Epidermal melanocyte (primary cell): ENCODE data around the gene URAD.
A peak's percentile ranks its signal among the peaks of the same experiment; 100 is the strongest.
"Not testable (repeated sequence)": the region's sequence is repeated elsewhere in the genome, so short reads cannot be mapped to it uniquely, and the experiment has no call there.

Experiments used
- DNase-seq: peaks from one replicate; pipeline ENCODE4 v3.0.0; 2011; ENCODE audit warnings: low spot score; ENCODE audit not compliant: insufficient read length

URAD gene

DNA sequence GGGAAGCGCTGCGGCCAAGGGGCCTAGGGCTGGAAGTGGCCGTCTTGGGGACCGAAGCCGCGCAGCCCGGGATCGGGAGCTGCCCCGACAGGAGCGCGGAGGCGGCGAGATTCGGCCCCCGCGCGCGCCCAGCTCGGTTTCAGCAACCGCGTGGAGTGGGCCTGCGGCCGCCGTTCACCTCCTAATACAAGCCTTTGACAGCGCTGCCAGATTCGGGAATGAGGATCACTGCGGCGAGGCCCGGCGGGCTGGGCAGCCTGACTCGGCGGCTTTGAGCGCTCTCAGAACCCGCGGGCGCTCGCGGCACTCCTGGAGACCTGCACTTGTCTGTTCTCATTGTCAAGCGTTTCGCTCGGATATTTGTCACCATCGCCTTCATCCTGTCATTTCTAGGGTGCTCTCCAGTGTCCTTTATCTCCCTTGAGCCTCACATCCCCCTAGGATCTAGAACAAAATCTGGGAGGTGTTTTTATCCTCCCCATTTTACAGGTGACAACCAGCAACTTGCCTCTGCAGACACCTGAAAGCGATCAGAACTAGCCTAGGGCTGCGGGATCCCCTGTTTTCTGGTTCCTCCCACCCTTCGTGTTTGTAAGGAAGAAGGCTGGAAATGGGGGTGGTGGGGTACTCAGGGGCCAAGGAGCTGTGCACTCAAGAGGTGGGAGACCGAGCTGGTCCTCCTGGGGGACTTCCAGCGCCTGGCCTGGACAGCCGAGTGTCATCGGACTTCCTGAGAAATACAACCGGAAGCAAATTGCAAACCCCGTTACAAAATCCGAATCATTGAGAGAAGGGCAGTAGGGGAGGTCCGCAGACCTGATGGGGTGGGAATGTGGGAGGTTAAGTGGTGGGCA is 17.9 kb downstream of the URAD start:
- no peak for DNase-seq

DNA sequence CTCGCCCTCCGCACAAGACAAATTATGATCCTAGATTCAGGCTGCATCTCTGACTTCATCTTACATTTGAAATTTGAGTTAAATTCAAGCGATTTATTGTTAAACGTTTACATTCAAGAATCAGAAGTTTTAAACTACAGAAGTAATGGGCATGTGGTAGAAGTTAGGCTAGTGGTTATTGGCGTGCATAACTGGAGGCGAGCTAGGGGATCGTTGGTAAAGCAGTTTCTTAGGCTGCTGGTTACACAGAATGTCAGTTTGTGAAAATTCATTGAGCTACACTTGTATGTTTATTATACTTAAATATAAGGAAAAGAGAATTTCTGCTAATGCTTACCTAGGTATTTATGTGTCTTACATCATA is 18.6 kb downstream of the URAD start:
- no peak for DNase-seq

DNA sequence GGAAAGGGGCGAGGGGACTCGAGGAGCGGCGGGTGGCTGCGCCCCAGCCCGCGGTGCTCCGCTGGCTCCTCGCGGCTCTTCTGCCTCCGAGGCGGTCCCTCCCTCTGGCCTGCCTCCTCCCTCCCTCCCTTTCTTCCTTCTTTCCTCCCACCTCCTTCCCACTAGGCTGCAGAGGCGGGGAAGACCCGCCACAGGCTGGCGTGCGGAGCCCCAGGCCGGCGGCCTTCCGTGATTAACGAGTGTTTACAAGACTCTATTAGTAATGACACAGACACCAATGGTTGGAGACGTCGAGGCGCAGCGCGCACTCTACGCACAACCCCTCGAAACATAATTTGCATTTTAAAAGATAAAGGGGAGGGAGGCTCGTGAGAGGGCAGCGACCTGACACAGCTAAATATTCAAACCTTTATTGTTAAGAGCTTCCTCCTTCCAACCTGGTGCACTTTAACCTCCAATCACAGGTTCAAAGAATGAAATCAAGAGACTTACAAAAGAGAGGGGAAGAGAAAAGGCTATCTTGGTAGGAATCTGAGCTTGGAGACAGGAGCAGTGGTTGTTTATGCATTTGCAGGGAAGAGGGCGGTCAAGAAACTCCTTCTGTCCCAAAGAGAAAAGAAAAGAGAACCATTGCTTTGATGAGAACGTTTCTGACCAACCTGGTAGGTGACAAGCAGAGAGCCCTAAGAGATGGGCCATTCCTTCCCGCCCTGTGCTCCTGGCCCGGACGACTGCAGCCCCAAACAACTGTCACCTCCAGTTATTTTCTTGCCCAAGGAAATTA is 19.2 kb downstream of the URAD start, which contains the start of gene CDX2:
Gene CDX2 (minus strand): TSS at position 234 of the 784 bp plus-strand sequence. CDS start 309 bp downstream, outside the sequence.
- DNase-seq = no peak

DNA sequence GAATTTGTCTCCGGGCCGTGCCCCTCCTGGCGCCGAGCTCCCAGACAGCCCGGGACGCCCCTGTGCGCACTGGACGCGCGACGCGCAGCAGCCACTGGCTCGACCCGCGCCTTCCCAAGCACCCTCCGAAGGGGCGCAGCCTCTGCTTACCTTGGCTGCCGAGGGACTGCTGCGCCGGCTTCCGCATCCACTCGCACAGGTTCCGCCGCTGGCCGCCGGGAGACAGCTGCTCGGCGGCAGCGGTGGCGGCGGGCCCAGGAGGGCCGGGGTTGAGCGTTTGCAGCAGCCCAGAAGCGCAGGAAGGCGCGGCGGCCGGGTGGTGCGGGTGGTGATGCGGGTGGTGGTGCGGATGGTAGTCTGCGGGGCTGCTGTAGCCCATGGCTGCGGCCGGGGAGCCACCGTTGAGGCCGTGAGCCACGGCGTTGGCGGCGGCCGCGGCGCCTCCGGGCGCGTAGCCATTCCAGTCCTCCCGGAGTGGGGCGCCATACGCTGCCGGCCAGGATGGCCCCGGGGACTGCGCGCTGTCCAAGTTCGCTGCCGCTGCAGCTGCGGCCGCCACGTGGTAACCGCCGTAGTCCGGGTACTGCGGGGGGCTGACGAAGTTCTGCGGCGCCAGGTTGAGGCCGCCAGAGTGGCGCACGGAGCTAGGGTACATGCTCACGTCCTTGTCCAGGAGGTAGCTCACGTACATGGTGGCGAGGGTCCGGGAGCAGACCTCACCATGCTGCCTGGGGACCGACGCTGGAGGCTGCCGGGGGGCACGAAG is 20.0 kb downstream of the URAD start:
- no peak for DNase-seq

DNA sequence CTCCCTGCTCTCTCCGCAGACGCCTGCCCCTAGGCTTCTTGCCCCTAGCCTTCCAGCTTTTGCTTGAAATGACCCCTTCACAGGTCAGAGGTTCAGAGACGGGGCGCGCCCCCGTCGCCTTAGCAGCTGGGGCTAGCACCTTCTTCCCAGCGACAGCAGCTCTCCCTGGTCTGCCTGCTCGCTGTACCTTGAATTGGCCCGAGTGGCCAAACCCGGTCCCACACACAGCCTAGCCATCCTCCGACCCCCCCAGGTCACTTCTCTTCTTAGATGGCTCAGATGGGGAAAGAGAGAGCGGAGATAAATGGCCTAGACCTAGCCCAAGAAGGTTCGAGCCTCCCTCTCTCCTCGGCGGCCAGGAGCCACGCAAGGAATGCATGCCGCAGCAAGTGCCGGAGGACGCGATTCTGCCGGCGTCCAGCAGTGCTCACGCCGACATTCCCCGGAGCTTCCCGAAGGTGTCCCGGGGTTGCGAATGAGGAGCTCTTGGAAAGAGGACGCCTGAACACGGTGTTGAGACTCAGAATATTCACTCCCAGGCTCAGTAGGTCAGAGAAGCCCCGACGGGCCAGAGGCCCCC is 20.7 kb downstream of the URAD start:
- DNase-seq = no peak

DNA sequence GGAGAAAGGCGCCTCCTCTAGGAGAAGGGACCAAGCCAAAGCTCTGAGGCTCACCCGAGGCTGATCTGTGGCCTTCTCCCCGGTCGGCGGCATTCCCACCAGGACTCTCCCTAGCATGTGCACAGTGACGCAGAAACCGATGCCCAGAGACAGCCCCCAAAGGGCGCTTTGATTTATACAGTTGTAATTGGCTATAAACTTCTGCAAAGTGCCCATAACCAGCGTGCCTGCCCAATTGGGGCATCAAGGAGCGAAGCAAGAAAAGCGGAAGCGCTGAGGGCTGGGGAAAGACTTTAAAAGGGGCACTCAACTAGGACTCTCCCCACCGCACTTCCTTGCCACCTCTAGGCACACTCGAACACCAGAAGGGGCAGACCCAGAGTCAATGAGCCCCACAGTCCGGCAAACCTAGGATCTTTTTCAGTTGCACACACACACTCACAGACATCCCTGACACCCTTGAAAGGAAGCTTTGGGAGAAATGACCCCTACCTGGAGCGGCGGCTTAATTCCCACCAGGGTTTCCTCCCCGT is 21.2 kb downstream of the URAD start:
- DNase-seq = no peak

DNA sequence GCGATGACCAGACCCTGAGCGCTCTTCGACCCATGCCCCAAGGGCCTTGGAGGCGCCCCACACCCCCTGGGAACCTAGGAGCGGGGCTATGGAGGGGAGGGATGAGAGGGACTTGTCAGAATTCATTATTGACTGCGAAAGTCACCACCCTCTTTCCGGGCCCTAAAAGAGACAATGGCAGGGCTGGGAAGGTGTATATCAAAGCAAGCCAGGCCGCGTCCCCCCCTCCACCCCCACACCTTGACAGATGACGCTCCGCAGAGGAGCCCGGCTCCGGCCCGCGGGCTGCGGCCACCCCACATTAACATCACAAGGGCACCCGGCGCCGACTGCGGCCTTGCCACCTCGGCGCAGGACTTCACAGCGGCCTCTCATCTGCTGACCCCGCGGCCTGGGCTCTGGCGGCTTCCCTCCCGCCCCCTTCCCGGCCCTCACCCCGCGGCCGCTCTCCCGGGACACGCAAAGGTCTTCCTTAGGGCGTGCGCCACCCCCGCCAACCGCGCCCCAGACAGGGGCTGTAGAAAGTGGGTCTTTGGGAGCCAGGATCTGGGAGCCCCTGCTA is 21.8 kb downstream of the URAD start:
- no peak for DNase-seq

DNA sequence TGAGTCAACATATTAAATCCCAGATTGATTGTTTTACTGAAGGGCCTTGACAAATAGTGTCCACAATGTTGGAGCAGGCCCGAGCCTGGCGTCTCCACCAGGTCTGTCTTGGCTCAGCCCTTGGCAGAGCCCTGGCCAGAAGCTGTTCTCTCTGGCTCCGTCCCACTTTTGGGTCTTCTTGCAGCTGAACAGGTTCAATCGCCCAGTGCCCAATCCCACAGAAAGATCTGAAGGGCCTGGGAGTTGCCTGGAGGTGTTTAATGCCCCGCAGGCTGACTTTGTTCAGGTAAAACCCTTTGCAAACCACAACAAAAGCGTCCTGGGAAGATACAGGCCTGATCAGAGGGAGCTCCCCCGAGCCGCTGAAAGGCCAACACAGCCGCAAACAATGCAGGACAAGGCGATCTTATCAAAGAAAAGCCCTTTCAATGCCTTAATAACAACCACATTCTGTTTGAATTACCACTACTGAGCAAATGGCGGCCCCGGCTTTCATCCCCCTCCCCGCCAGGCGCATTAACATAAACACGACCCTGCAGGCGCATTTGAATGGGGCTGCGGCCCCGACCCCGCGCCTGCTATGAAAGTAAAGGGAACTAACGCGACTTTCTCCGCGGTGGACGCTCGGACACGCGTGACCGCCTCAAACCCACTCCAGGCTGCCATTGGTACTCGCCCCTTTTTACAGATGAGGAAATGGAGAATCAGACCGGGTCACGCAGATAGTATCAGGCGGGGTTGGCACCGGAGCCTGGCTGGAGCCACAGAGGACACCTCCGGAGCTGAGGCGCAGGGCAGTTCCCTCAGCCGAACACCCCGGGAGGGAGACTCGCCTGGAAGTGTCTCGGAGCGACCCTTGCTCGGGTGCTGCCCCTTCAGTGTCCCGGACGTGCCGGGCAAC is 22.5 kb downstream of the URAD start:
- no peak for DNase-seq

DNA sequence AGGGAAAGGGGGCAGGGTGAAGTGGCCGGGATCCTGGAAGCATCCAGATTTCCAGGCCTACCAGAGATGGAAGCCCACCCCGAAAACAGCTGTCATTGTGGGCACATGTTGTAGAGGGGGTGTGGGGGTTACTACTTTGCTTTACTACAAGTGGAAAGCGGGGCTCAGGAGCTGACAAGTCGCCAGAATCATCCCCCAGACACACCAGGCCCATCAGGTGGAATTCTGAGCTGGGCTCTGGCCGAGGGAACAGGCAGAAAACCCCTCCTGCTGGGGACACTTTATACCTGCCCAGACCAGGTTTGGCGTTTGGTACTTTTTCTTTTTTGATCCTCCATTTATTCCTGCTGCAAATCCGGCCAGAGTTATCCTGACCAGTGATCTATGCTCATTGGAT is 23.2 kb downstream of the URAD start:
- no peak for DNase-seq

DNA sequence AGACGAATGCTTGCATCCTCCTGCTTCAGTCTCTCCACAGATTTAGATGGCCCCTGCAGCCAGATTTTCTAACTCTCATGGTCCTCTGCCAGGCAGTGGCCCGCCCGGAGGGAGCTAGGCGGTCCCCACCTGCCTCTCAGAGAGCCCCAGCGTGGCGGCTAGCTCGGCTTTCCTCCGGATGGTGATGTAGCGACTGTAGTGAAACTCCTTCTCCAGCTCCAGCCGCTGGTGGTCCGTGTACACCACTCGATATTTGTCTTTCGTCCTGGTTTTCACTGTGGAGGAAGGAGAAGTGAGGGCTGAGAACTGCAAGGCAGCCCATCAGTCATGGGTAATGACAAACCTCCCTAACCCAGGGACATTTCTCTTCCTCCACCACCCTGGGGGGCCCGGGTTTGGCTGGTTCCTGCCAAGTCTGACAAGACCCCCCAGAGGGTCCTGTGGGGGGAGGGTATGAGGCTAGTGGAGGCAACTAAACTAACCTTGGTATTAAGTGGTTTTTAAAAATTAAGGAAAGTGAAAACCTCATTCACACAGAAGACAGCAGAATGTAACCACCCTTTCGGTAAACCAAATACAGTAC is 23.7 kb downstream of the URAD start:
- no peak for DNase-seq

DNA sequence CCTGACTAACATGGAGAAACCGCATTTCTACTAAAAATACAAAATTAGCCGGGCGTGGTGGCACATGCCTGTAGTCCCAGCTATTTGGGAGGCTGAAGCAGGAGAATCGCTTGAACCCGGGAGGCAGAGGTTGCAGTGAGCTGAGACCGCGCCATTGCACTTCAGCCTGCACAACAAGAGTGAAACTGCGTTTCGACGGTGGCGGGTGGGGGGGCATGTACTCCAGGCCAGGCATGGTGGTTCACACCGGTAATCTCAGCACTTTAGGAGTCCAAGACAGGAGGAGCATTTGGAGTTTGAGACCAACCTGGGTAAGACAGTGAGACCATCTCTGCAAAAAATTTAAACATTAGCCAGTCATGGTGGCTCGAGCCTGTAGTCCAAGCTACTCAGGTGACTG is 24.3 kb downstream of the URAD start:
- not testable (repeated sequence) for DNase-seq

DNA sequence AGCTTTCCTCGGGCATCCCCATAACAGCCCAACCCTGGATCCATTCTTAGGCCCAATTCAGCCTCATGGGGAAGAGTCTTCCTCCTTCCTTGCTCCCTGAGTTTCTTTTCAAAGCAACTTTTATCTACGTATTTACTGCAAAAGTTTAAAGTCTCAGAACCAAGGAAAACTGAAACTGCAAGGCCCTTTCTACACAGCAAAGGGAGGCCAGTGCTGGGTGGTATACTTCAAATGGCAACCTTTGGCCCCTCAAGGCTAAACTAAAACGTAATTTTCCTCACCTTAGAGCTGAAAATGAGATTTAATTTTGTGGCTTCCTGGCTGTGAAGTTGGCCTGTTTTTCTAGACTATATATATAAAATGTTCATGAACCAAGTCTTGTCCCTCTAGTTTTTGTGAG is 25.0 kb downstream of the URAD start:
- DNase-seq = no peak

DNA sequence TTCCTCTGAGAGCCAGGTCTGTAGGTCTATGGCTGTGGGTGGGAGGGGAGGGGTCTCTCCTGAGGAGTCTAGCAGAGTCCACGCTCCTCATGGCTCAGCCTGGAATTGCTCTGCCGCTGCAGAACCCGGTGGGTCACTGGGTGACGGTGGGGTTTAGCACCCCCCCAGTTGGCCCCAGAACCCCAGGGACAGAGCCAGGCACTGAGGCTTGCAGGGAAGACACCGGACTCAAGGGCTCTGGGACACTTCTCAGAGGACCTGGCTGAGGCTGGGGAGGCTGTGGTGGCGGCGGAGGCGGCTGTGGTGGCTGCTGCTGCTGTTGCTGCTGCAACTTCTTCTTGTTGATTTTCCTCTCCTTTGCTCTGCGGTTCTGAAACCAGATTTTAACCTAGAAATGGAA is 25.5 kb downstream of the URAD start:
- no peak for DNase-seq

DNA sequence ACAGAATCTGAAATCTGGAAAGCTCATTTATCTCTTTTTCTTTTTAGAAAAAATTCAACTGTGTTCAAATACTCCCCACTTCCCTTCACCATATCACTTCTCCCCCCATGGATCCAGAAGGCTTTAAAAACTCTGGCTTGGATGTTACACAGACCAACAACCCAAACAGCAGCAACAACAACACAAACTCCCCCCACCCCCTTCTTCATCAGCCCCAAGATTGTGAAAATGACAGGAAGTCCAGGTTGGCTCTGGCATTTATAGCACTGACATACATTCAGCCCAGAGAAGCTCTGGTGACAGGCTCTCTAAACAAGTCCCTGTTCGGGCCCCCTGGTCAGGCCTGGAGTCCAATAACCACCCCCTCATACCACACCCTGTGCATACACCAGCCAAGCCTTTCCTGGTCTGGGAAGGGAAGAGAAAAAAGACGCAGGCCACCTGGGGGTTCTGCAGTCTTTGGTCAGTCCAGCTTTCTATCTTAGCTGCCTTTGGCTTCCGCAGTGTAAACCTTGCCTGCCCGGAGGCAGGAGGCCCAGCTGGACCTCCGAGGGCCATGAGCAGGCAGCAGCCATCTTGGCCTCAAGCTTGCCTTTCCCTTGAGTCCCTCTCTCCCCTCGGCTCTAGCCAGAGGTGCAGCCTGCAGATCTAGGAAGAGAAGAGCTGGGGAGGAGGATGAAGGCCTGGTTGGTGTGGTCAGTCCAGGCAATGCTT is 26.2 kb downstream of the URAD start:
- DNase-seq = no peak

DNA sequence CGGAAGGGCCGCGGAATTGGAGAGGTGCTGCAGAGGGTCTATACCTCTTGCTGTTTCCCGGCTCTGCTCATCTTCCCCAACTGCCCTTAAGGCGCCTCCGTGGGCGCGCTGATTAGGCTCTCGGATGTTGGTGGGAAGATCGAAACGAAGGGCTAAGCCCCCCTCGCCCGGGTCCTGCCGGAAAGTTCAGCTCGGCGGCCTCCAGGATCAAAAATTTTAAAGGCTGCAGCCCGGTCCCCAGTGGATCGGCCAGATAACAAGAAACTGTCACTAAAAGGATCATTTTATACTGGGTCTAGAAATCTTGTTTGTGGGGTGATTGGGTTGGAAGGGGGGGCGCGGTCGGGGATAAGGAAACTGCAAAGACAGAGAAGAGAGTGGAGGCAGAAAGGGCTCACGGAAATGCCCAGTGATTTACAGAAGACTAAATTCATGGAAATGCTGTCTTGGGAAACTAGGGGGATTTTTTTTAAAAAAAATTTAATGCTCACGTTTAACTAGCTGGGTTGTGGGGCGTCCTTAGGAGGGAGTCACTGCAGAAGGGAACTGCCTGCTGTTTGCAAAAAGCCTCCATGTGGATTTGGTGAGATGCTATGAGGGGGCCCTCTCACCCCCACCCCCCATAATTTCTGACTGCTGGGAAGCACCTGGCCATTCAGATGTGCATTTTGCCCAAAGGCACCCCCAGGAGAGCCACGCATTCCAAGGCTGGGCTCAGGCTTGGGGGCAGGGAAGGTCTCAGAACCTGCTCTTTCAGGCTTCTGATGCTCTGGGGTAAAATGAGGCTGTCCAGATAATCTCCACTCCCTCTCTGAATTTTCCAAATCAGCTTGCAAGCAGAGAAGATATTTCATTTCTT is 27.0 kb downstream of the URAD start:
- DNase-seq = no peak

DNA sequence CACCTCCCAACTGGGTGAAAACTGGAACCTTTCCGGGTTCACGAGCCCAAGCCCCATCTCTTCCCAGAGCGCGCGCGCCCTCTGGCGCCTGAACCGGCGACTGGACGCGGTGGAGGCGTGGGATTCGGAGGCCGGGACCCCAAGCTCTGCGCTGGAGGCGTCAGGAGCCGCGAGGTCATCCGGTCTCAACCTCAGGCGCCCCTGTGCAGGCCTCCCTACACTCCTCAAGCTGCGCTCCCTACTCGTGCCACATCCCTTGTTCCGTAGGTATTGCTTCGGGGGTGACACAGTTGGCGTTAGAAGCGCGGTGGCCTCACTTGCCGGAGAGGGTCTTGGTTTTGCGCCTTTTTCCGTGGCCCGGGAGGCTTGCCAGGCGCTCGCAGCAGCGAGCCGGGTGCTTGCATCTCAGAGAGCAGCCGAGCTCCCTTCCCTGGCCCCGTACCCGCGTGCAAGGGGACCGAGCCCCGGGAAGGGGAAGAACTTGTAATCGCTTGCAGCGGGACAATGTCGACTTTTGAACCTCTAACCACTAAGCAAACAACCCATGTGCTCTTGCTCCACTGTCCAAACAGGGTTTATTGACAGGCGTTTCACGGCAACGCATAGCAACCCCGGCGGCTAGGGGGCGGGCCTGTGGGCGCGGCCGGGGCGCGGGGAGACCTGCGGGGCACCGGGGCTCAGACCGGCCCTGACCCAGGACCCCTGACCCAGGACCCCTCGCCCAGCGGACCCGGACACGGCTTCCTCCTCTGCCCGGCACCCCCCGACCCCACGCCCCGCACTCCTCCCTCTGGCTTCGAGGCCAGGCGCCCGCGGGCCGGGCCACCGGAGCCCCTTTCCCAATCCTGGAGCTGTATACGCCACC is 27.9 kb downstream of the URAD start:
- DNase-seq = peak; percentile 27

DNA sequence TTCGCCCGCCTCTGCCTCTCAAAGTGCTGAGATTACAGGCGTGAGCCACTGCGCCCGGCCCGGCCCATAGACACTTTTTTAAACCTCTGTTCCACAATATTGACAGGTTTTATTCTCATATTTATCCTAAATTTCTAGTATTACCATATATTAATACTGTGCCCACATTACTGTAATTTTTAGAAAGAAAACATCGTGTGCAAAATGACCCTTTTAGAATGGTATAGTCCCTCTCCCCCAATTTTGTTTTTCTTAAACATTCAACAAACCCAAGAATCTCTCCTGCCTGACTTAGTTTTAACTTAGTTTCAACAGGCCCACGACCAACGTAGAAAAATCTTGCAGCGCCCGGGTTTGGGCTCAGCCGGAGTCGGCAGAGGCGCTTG is 28.5 kb downstream of the URAD start:
- DNase-seq = no peak
